HG03196 (cell line): ENCODE measurements around the gene SMARCD2.
"Not testable (repeated sequence)": the region's sequence is repeated elsewhere in the genome, so short reads cannot be mapped to it uniquely, and the experiment has no call there.

Experiments
- ATAC-seq: cut with Tn5 transposase; IDR thresholded peaks from one replicate; pipeline ENCODE4 v1.9.1; 2021; ENCODE audit not compliant: unreplicated experiment

The SMARCD2 gene

GRCh38 chr17:63842540-63843386 is at the start of gene SMARCD2:
Gene SMARCD2, minus strand, starts transcription at chr17:63842685. Its CDS starts 11 bp downstream, at chr17:63842674.
- peak; percentile 68 for ATAC-seq

DNA sequence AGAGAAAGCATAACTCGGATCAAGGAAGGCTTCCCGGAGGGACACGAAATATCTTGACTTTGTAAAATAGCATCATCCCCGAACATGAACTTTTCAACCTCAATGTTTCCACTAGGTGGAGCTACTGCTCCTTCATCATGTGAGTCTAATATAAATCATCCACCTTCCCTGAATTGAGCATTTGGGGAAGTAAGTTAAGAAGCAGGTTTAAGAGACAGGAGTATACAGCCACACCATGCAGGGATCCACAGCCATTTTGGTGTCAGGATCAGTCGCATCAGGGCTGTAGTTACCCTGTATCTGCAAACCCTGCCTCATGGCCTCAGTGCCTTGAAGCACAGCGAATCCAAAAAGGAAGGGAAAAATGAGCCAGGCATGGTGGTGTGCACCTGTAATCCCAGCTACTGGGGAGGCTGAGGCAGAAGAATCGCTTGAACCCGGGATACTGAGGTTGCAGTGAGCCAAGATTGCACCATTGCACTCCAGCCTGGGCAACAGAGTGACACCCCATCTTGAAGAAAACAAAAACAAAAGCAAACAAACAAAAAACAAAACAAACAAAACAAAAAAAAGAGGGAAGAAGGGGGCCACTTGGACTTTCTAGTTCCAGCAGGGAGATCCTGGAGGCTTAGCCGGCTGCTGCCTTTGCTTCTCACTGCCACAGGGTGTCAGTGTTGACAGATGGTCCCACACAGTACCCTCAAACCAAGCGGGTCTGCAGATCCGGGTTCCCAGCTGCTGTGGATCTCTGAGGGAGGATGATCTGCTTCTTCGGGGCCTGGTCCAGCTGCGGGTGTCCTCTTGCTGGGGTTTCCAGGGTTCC is 46.8 kb upstream of the SMARCD2 start:
- ATAC-seq, result not testable (repeated sequence)

GRCh38 chr17:63885119-63885518 is 42.6 kb upstream of the SMARCD2 start:
- not testable (repeated sequence) for ATAC-seq

- ATAC-seq, result not testable (repeated sequence)
These were observed 40.2 kb upstream of the SMARCD2 start for GRCh38 chr17:63882626-63883126.

DNA sequence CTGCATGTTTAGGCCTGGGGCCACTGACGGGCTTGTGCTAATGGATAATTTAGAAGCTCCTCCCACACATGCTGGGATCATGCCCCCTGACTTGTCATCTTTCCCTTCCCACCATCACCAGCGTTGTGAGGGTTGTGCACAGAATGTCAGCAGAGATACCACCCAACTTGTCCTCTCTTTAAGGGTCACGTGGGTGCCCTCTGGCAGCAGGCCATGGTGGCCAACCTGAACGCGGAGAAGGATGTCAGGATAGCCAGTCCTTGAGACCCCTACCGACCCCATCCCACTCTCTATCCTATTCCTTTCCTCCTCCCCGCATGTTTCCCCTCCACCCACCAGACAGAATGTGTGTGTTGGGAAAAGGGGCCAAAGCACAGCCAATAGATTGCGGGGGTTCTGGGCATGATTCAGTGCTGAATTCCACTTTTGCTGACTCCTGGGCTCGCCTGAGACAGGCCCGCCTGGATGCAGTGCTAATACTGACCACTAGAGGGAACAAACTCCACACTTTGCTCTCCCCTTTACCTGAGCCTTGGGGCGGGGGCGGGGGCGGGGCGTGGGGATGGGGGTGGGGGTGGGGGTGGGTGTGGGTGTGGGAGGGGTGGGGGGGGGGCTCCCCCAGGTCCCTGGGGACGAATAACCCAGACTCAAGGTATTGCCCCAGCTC is 39.6 kb upstream of the SMARCD2 start, which contains the start of gene GH2:
Gene GH2, minus strand, starts transcription at position 10 of the 667 bp plus-strand sequence. CDS start 143 bp downstream, outside the sequence.
- ATAC-seq, result no peak

DNA sequence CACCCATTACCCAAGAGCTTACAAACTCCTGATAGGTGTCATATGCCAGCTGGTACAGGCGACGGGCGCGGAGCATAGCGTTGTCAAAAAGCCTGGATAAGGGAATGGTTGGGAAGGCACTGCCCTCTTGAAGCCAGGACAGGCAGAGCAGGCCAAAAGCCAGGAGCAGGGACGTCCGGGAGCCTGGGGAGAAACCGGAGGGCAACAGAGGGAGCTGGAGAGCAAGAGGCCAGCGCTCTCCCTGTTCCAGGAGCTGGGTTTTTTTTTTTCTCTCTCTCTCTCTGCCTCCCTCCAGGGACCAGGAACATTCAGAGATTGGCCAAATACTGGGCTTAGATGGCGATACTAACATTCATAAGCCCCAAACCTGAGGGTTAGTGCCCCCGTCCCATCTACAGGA is 38.9 kb upstream of the SMARCD2 start:
- not testable (repeated sequence) for ATAC-seq

DNA sequence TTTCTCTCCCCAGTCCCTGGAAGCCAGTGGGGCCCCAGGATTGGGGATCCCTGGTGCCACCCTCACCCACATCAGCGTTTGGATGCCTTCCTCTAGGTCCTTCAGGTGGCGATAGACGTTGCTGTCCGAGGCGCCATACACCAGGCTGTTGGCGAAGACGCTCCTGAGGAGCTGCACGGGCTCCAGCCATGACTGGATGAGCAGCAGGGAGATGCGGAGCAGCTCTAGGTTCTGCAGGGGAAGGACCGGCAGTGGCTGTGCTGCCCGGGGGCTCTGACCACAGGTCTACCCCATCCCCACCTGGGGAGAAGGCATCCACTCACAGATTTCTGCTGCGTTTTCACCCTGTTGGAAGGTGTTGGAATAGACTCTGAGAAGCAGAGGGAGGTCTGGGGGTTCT is 38.2 kb upstream of the SMARCD2 start:
- ATAC-seq, result no peak

DNA sequence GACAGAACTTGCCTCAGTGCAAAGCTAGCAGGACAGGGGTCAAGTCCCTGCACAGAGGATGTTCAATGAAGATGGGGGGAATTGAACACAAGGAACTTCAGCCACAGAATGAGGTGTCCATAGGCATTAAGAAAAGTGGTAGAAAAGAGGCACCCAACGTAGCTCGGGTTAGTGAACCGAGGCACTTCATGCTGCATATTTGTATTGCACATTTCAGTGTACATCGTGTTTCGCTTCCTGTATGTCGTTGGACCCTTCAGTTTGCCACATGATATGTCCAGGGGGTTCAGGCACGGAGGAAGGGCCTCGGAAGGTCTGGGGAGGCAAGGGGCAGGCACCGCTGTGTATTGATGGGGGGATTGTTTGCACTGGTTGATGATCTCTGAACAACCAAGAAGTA is 35.9 kb upstream of the SMARCD2 start:
- not testable (repeated sequence) for ATAC-seq

DNA sequence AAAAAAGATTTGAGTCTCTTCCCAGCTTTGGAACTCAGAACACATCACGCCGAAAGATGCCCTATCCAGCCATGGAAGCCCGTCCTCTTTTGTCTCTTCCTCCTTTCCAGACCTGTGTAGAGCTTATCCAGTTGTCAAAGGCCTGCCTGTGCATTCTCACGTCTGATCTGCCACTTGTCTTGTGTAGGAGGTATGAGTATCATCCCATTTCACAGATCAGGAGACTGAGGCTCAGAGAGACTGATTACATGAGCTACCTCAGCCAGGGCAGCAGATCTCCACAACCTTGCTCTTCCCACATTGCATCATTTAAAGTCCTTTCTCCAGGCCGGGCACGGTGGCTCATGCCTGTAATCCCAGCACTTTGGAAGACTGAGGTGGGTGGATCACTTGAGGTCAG is 32.2 kb upstream of the SMARCD2 start:
- not testable (repeated sequence) for ATAC-seq

- not testable (repeated sequence) for ATAC-seq
These were observed 31.7 kb upstream of the SMARCD2 start for GRCh38 chr17:63874061-63874626.

- ATAC-seq, result not testable (repeated sequence)
These were observed 31.1 kb upstream of the SMARCD2 start, which contains the start of gene CSH2 for GRCh38 chr17:63873577-63873976. Gene CSH2, minus strand, starts transcription at chr17:63873677. Its CDS starts 63 bp downstream, at chr17:63873614.

DNA sequence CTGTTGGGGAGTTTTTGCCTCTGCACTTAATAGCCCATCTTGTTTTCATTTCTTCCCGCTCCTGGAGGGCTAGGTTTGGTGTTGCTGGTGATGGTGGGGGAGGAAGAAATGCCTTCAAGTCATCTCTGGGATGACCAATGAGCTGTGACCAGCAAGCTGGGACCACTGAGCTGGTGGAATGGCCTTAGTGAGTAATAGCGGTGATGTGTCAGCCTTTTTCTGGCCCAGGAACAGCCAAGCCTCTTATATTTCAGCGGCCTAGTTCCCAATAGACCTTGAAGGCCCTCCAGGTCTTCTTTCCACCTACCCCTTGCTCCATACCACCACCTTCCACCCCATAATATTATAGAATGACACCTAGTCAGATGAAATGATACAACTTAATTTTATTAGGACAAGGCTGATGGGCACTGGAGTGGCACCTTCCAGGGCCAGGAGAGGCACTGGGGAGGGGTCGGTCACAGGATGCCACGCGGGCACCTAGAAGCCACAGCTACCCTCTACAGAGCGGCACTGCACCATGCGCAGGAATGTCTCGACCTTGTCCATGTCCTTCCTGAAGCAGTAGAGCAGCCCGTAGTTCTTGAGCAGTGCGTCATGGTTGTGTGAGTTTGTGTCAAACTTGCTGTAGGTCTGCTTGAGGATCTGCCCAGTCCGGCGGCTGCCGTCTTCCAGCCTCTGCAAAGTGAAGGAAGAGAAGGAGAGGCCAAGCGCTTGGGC is 29.3 kb upstream of the SMARCD2 start:
- ATAC-seq, result not testable (repeated sequence)

- ATAC-seq, result not testable (repeated sequence)
These were observed 27.8 kb upstream of the SMARCD2 start for GRCh38 chr17:63870292-63870665.

- not testable (repeated sequence) for ATAC-seq
These were observed 27.2 kb upstream of the SMARCD2 start for GRCh38 chr17:63869491-63870291.

DNA sequence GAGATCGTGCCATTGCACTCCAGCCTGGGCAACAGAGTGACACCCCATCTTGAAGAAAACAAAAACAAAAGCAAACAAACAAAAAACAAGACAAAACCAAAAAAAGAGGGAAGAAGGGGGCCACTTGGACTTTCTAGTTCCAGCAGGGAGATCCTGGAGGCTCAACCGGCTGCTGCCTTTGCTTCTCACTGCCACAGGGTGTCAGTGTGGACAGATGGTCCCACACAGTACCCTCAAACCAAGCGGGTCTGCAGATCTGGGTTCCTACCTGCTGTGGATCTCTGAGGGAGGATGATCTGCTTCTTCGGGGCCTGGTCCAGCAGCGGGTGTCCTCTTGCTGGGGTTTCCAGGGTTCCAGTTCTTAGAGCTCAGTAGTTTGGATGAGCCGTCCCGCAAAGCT is 24.1 kb upstream of the SMARCD2 start:
- not testable (repeated sequence) for ATAC-seq

GRCh38 chr17:63859257-63859656 is 16.8 kb upstream of the SMARCD2 start:
- no peak for ATAC-seq

DNA sequence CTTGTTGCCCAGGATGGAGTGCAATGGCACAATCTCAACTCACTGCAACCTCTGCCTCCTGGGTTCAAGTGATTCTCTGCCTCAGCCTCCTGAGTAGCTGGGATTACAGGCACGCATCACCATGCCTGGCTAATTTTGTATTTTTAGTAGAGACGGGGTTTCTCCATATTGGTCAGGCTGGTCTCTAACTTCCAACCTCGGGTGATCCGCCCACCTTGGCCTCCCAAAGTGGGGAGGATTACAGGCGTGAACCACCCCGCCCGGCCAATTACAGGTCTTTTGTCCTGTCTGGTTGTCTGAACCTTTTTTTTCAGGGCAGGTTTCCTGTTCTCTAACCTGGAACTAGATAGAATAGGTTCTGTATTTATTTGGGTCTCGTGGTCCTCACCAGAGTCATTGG is 13.9 kb upstream of the SMARCD2 start:
- ATAC-seq, result not testable (repeated sequence)

DNA sequence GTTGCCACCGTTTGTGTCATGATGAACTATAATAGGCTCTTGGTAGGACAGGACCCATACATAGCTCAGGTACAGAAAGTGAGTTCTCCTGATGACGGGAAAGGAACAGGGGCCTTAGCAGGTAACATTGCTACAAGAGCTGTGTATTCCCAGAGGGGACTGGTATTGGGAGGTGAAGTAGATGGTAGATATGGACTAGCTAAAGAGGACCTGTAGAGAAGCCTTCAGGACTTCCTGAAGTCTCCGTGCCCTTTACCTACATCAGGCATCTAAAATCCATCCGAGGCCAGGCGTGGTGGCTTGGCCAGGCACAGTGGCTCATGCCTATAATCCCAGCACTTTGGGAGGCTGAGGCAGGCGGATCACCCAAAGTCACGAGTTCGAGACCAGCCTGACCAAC is 12.7 kb upstream of the SMARCD2 start:
- ATAC-seq, result no peak

DNA sequence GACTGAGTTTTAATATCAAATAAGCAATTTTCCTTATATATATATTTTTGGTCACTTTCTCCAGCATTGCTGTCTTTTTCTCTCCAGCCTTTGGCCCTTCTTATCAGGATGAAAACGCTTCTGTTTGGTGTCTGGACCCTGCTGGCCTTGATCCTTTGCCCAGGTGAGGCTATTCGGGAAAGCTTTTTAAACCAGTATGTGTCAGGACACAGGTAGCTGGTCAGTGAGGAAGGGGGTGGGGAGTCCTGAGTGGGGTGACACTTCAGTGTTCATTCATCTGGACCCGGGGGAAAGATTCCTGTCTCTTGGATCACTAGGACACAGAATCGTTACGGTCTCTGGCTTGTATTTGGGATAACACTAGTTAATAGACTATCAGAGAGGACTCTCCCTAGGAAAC is 12.2 kb upstream of the SMARCD2 start:
- no peak for ATAC-seq
